ENCODE results near the gene CALCOCO1.

- no peak for TF ChIP-seq EZH2phosphoT487 (IDR thresholded peaks at IDR 0.05)
- TF ChIP-seq CTCF (IDR thresholded peaks at IDR 0.05): no peak
- TF ChIP-seq EZH2 (IDR thresholded peaks at IDR 0.05): no peak
These were observed 31.0 kb downstream of the CALCOCO1 start for GRCh38 chr12:53696285-53696654.
